NCI-H446 (cell line): ENCODE measurements around the gene MARVELD3.
"Not testable (repeated sequence)": the region's sequence is repeated elsewhere in the genome, so short reads cannot be mapped to it uniquely, and the experiment has no call there.

Experiments
- DNase-seq, 2 experiments: peaks; one replicate each; lab custom pipeline; 2025; lab: John Stamatoyannopoulos, UW

MARVELD3 gene

GRCh38 chr16:71626018-71626857 lies at the start of gene MARVELD3:
Gene MARVELD3, plus strand, starts transcription at chr16:71626184. Its CDS starts 46 bp downstream, at chr16:71626230.
- DNase-seq, result no peak

GRCh38 chr16:71576971-71577370 lies 49.0 kb upstream of the MARVELD3 start, which contains the start of gene TAT:
Gene TAT, minus strand, starts transcription at chr16:71577092. Its CDS starts 677 bp downstream, at chr16:71576415.
- DNase-seq, result no peak

GRCh38 chr16:71582553-71582848 lies 43.5 kb upstream of the MARVELD3 start:
- not testable (repeated sequence) for DNase-seq

- DNase-seq, result no peak
These were observed 41.3 kb upstream of the MARVELD3 start for GRCh38 chr16:71584543-71585317.

- no peak for DNase-seq
These were observed 40.7 kb upstream of the MARVELD3 start for GRCh38 chr16:71585318-71585703.

GRCh38 chr16:71589334-71589733 lies 36.6 kb upstream of the MARVELD3 start:
- DNase-seq, result not testable (repeated sequence)

- DNase-seq, result not testable (repeated sequence)
These were observed 35.9 kb upstream of the MARVELD3 start for GRCh38 chr16:71590071-71590470.

- DNase-seq, result no peak
These were observed 35.4 kb upstream of the MARVELD3 start for GRCh38 chr16:71590584-71590983.

GRCh38 chr16:71591917-71592316 lies 34.1 kb upstream of the MARVELD3 start:
- DNase-seq, result no peak

GRCh38 chr16:71593048-71593999 lies 32.7 kb upstream of the MARVELD3 start:
- DNase-seq, result no peak

- no peak for DNase-seq
These were observed 31.9 kb upstream of the MARVELD3 start for GRCh38 chr16:71594000-71594646.

GRCh38 chr16:71595340-71595826 lies 30.6 kb upstream of the MARVELD3 start:
- DNase-seq, result not testable (repeated sequence)

- not testable (repeated sequence) for DNase-seq
These were observed 27.6 kb upstream of the MARVELD3 start for GRCh38 chr16:71598426-71598825.

GRCh38 chr16:71600822-71601221 lies 25.2 kb upstream of the MARVELD3 start:
- DNase-seq, result no peak

- DNase-seq, result no peak
These were observed 16.9 kb upstream of the MARVELD3 start for GRCh38 chr16:71609066-71609465.

GRCh38 chr16:71610447-71610846 lies 15.5 kb upstream of the MARVELD3 start:
- no peak for DNase-seq

GRCh38 chr16:71610936-71611871 lies 14.8 kb upstream of the MARVELD3 start:
- DNase-seq, result peak in 1 of 2 experiments; percentile 11

GRCh38 chr16:71614956-71615355 lies 11.0 kb upstream of the MARVELD3 start:
- DNase-seq, result not testable (repeated sequence)

GRCh38 chr16:71618429-71618828 lies 7.6 kb upstream of the MARVELD3 start:
- DNase-seq, result no peak

- DNase-seq, result no peak
These were observed 3.9 kb upstream of the MARVELD3 start for GRCh38 chr16:71622088-71622487.
